NCI-H2107 treated with DMSO at 0.1 percent for 48 hours (cell line): Measurements from ENCODE around the gene SPON2.

Experiments used
- DNase-seq: peaks from one replicate; lab custom pipeline; 2025; ENCODE audit not compliant: unreplicated experiment; lab: John Stamatoyannopoulos, UW

SPON2 gene

GRCh38 chr4:1172971-1173757 lies 781 bp upstream of the SPON2 start:
- DNase-seq, result no peak

GRCh38 chr4:1171311-1172227 lies 814 bp downstream of the SPON2 start:
- no peak for DNase-seq

- no peak for DNase-seq
Observed at GRCh38 chr4:1170976-1171310, 1.4 kb downstream of the SPON2 start.

DNA sequence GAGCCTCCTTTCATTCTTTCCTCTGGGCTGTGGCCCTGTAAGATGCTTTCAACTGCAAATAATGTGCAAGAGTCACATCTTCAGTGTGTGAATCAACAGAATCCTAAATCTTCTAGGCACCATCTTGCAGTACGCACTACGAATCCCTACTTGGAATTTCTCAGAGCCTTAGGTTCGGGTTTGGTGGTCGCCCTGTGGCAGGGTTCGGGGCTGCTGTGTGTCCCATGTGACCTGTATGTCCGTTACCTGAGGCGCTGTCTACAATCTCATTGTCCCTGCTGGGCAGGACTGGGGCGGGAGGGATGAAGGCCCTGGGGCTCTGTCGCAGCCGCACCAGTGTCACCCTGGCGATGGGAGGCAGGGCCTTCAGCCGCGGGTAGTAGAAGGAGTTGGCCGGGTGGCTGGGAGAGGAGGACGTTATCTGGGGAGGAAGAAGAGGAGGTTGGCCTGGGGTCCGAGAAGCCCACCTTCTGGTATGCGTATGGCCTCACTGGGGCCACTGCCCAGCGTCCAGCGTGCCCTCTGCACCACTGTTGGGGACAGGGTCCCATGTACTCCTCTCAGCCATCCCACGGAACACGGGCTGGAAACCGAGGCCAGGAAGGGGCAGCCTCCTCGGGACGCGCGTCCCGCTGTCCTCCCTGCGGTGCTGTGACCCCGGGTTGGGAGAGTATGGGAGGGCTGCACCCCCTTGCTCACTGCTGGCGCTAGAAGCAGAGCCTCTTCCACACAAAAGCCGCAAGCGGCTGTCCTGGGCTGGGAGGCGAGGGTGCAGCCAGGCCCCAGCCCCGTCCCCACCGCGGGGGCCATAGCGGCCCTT lies 2.0 kb downstream of the SPON2 start:
- no peak for DNase-seq

DNA sequence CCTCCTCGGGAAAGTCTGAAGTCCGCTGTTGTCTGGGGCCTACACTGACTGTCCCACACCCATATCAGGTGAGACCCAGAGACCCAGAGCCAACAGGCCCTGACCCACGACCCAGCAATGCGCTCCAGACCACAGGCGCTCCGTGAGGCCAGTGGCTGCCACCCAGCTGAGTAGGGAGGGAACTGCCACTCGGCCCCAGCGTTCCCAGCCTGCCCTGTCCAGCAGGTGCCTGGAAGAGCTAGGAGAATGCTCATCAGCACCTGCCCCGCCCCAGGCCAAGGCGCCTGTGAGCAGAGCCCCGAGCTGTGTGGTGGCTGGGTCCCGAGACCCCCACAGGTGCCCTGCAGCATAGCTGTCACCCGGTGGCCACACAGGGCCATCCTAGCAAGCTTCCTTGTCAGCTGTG lies 2.7 kb downstream of the SPON2 start:
- no peak for DNase-seq

DNA sequence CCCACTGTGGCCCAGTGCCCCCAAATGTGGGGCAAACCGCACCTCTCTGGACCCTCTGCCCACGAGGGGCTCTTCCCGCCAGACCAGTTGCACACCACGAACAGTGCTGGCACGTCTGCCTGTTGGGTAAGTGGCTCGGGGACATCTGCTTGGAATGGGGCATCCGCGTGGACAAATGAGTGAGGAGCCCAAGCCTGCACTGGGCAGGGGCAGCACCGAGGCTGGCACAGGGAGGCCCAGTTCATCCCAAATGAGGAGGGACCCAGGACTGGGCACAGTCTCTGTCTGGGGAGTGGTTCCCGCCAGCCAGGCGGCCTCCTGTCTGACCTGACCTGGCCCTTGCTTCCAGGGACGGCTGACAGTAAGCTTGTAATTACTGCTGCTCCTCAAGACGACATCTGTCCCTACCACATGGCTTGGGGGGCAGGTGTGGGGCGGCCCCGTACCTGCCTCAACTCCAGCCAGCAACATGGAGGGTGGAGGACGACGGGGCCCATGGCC lies 3.2 kb downstream of the SPON2 start:
- DNase-seq, result no peak

DNA sequence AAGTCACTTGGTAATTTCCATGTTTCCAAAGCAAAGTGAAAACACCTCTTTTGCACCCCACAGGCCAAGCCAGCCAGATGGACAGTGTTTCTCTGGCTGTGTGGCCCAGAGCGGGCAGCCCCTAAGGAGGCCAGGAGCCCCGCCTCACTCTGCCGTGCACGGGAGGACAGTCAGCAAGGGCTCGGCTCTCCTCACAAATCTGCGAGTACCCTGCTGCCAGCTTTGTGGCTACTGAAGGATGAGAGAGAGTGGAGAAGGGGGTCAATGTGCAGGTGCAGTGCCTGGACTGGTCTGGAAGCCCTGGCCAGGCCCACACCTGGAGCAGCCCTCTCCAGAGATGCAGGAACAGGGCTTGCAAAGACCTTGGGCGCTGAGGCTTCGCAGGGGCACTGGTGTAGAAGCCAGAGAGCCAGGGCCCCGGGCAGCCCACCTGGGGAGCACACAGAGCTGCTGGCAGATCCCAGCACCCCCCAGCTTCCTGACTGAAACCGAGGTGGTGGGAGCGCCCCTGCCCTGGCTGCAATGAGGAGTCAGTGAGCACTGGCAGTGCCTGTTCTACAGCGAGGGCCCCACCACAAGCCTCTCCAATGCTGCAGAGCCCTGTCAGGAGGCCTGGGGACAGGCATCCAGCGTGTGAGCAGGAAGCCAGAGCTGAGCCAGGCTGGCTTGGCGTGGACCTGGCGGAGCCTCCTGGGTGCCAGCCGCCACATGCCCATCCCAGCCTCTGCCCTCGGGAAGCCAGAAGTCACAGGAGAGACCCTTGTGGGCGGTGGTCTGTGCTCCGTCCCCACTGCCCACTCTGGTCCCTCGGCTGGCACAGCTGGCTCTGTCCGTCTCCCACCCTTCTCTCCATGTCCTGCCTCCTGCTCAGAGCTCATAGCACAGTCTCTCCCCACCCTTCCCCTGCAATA lies 3.9 kb downstream of the SPON2 start:
- no peak for DNase-seq

DNA sequence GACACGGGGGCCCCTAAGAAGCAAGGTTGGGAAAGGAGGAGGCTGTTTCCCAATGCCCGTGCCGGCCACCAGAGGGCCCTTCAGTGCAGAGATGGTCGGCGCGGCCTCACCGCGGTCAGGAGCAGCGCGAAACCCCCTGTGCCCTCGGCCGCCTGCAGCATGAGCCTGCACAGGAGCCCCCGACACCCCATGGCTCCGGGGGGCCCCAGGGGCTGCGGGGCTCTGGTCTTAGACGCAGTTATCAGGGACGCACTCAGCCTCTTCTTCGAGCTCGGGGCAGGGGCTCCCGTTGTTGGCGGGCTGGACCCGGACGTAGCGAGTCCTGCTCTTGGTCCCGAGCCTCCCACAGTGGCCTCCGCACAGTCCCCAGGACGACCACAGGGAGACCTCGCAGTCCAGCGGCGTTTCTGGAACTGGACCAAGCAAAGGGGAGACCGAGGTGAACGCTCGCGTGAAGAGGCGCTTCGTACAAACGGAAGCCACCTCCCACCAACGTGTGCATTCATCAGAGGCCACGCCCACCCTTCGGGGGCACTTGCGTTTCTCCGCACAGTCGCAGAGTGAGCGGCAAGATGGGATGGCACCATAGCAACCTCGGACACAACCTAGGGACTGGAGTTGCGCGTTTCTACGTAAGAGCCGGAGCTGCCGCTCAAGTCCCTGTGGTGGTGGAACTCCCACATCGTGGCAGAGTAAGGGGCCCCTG lies 5.0 kb downstream of the SPON2 start:
- peak; percentile 55 for DNase-seq

- DNase-seq, result no peak
Observed at GRCh38 chr4:1166509-1167243, 5.7 kb downstream of the SPON2 start.

- no peak for DNase-seq
Observed at GRCh38 chr4:1164956-1165545, 7.3 kb downstream of the SPON2 start.

DNA sequence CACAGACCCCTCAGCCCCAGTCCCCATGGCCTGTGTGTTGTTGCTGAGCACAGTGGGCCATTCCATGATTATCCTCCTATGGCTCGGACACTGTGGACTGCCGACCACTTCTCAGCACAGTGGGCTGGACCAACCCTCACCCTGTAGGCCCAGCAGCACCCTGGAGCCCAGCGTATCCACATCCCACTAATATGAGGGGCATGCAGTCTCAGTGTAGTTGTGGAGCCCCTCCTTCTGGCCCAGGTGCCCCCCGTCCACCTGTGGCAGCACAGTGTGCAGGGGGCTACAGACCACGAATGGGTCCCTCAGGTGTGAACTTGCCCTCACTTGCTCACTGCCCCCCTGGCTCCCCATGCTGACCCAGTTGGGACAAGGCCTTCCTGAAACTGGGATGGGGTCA lies 7.9 kb downstream of the SPON2 start:
- DNase-seq, result no peak

- DNase-seq, result no peak
Observed at GRCh38 chr4:1164040-1164439, 8.3 kb downstream of the SPON2 start.

DNA sequence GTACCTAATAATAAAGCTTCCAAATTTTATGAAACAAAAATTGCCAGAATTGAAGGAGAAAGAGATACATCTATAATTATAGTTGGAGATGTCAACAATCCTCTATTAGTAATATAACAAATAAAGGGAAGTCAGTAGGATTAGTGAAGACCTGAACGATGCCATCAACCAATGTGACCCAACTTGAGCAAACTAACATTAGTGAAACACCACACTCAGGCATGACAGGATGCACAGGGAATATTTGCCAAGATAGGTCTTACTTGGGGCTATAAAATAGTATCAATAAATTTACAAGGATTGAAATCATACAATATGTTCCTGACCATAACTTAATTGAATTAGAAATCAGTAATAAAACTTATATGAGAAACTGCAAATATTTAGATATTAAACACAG lies 12.0 kb downstream of the SPON2 start:
- no peak for DNase-seq

DNA sequence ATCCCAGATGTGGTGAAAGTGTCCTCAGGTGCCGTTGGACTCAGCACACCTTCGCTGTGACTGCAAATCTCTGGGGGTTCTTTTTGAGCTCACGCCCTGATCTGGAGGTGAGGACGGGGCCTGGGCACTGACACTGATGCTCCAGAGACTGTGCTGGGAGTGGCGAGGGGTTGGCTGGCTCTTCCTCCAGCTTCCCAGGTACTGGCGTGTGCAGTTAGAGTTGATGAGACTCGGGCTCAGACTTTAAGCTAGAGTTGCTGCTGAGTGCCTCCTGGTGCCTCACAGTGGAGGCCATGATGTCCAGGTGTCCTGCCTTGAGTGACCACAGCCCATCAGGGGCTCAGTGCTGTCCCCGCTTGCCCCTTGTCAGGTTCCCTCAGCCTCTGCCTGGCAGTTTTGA lies 16.3 kb downstream of the SPON2 start:
- no peak for DNase-seq

DNA sequence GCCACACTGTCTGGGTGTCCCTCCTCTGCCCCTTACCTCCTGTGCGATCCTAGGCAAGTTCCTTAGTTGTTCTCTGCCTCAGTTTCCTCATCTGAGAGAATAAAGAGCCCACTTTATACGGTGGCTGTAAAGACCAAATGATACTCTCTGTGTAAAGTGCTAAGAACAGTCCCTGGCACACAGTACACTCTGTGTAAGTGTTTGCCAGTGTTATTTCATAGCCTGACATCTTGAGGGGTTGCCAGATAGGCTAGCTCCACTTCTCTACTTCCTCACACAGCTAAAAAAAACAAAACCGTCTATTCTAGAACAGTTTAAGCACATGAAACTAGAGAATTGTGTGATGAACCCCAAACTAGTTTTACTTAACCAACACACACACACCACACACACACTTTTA lies 17.1 kb downstream of the SPON2 start:
- no peak for DNase-seq

DNA sequence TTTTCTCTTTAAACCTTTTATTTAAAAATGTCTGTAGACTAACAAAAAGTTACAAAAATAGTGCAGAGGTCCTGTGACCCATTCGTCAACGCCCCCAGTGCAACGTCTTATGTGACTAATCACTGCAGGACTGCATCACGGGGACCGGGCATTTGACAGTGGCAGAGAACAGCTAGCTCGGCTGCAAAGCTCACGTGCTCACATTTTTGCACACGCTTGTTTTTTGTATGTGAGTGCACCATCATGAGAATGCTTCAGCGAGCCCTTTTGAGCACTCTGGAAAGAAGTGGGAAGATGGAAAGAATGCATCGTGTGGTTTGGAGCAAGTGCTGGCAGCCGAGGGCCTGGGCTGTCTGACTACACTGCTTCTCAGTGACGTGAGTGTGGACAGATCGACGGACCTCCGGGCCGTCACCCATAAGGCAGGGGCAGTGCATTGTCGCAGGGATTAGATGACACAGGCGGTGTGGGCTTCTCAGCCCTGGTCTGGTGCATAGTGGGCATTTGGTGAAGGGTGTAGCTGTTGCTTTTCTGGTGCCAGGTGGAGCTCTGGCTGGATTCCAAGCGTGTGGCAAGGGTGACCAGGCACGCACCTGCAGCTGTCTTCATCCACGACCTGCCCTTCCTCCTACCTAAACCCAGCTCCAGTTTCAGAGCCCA lies 17.7 kb downstream of the SPON2 start:
- no peak for DNase-seq

DNA sequence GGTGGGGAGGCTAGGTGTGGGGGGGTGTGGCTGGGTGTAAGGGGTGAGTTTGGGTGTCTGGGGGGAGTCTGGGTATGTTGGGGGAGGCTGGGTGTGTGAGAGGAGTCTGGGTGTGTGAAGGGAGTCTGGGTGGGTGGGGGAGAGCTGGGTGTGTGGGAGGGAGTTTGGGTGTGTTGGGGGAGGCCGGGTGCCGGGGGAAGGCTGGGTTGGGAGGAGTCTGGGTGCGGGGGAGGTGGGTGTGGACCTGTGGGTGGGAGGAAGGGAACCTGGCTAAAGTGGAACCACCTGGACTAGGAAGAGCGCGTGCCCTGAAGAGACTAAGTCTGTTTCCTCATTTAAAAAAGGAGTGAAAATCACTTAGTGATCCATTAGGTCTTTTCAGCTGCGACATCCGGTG lies 18.3 kb downstream of the SPON2 start:
- DNase-seq, result no peak

GRCh38 chr4:1153567-1154090 lies 18.8 kb downstream of the SPON2 start:
- no peak for DNase-seq
